HepG2 (cell line): ENCODE measurements around the gene TJP2. TPM values are rescaled to one million over a fixed set of nuclear protein-coding genes. Genes with fewer than 3 reads are reported as not detected.

Source experiments
- BCL6 ChIP-seq: IDR thresholded peaks from 2 replicates; pipeline ENCODE4 v1.6.1; 2016; ENCODE audit warnings: missing genetic modification reagents, missing compliant biosample characterization
- CHD4 ChIP-seq: fragments of 200-600 bp; sonication (generic); IDR thresholded peaks from 2 replicates; pipeline ENCODE4 v1.7.0; 2017; ENCODE audit warnings: mild to moderate bottlenecking, low read length, borderline replicate concordance
- HNF4A ChIP-seq: sonication (generic); formaldehyde crosslinking; IDR thresholded peaks from 2 replicates; pipeline ENCODE4 v1.4.0; 2020; ENCODE audit warnings: missing genetic modification reagents
- HNF4G ChIP-seq, 2 experiments: sonication (generic) in 1 of 2; formaldehyde crosslinking in 1 of 2; IDR thresholded peaks; 2 replicates each; pipeline versions ENCODE4 v1.4.0 to v1.6.1; 2011 to 2020; ENCODE audit warnings: borderline replicate concordance in 2 of 2, low read depth in 2 of 2, mild to moderate bottlenecking in 2 of 2, low read length in 1 of 2, missing genetic modification reagents in 1 of 2, moderate library complexity in 1 of 2
- MED13 ChIP-seq: sonication (generic); formaldehyde crosslinking; IDR thresholded peaks from 2 replicates; pipeline ENCODE4 v1.5.0; 2020; ENCODE audit warnings: missing genetic modification reagents
- RBM22 ChIP-seq: fragments of 200-400 bp; formaldehyde crosslinking; optimal IDR thresholded peaks from 2 replicates; pipeline ENCODE3; 2017; ENCODE audit warnings: mild to moderate bottlenecking, low read length, moderate library complexity
- STAG1 ChIP-seq: sonication (generic); formaldehyde crosslinking; IDR thresholded peaks from 2 replicates; pipeline ENCODE4 v1.4.0; 2020; ENCODE audit warnings: missing genetic modification reagents
- ZFYVE20 ChIP-seq: sonication (generic); formaldehyde crosslinking; IDR thresholded peaks from 2 replicates; pipeline ENCODE4 v1.8.0; 2023; ENCODE audit warnings: low read depth, mild to moderate bottlenecking, moderate library complexity, missing genetic modification reagents, borderline replicate concordance
- ZNF331 ChIP-seq: sonication (generic); formaldehyde crosslinking; IDR thresholded peaks from 2 replicates; pipeline ENCODE4 v1.4.0; 2020; ENCODE audit warnings: missing genetic modification reagents
- polyA plus RNA-seq, 8 experiments: library from polyadenylated mRNA; depleted of rRNA in 3 of 8; stranded (reverse) in 7 of 8; unstranded in 1 of 8; fragments of >200 nt; fragmentation: Illumina TruSeq in 4 of 8; extraction: Trizol in 4 of 8; gene quantifications; 2 replicates each; pipeline versions ENCODE4 v1.2.1 to v1.2.3, GENCODE V29; 2011 to 2016; ENCODE audit warnings: low read depth in 4 of 8, missing spikeins in 1 of 8, mixed read lengths in 1 of 8; ENCODE audit not compliant: insufficient read depth in 1 of 8
- total RNA-seq, 5 experiments: library from RNA; depleted of rRNA; stranded (reverse); fragments of >200 nt; fragmentation: Illumina TruSeq; extraction: Trizol; gene quantifications; 2 replicates each; pipeline ENCODE4 v1.2.3, GENCODE V29; 2016; ENCODE audit warnings: low read depth in 1 of 5
- TF ChIP-seq, protein P1 (sequence below): sonication (generic); formaldehyde crosslinking; IDR thresholded peaks from 2 replicates; pipeline ENCODE4 v1.4.0; 2020; ENCODE audit warnings: missing genetic modification reagents
- TF ChIP-seq, protein P2 (sequence below): sonication (generic); formaldehyde crosslinking; IDR thresholded peaks from 2 replicates; pipeline ENCODE4 v1.4.0; 2020; ENCODE audit warnings: missing genetic modification reagents, borderline replicate concordance
- TF ChIP-seq, protein P3 (sequence below), 2 experiments: sonication (generic) in 1 of 2; formaldehyde crosslinking in 1 of 2; IDR thresholded peaks; 2 replicates each; pipeline versions ENCODE4 v1.5.1 to v1.6.1; 2011 to 2020; ENCODE audit warnings: borderline replicate concordance in 1 of 2, low read depth in 1 of 2, low read length in 1 of 2, mild to moderate bottlenecking in 1 of 2, missing genetic modification reagents in 1 of 2, moderate library complexity in 1 of 2
- TF ChIP-seq, protein P4 (sequence below): IDR thresholded peaks from 2 replicates; pipeline ENCODE4 v1.6.1; 2016; ENCODE audit warnings: low read depth, missing genetic modification reagents, missing compliant biosample characterization
- TF ChIP-seq, protein P5 (sequence below): IDR thresholded peaks from 2 replicates; pipeline ENCODE4 v1.6.1; 2012; ENCODE audit warnings: inconsistent platforms

The TJP2 gene
- total and polyA plus RNA-seq, 2 of the 13 experiments (the other 11 are each of a cell fraction or from before 2014, with no cell fraction given): 109 to 110 TPM

DNA sequence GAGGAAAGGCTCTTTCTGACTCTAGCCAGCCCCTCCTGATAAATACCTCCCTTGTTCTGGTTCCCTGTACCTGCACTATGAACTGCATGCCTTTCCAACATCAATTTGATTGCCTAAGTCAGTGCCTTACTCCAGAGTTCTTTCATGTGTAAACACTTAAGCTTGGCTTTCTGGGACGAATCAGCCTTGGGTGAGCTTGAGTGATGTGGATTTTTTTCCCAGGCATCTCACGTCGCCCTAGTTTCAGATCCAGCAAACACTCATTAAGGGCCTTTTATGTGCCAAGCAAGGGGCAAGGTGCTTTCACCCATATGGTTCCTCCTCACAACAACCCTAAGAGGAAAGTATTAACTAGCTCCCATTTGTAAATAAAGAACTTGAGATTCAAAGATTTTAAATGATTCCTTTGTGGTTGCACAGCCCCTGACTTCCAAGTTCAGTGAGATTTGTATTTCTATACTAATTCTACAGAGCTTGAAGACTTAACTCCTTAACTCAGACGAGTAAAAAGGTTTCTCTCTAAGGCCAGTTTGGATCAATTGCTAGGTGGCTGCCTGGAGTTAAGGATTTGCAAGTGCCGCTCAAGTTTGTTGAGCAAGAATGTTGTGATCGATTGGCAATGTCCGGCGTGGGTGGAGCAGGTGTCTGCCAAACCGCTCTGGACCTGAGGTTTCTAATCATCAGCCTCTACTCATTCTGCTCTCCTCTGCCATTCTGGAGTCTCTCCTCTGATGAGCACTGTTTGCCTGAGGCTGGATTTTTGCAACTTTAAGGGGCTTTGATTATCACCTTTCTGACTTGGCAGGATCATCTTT lies 20.2 kb upstream of the TJP2 start (continued):
- TF ChIP-seq HNF4G (IDR thresholded peaks at IDR 0.05; ENCODE audit: borderline replicate concordance, low read depth, low read length): peak; percentile 77
- no peak for TF ChIP-seq HNF4G (CRISPR knock-in tag; IDR thresholded peaks at IDR 0.05; ENCODE audit: borderline replicate concordance, low read depth)
- TF ChIP-seq STAG1 (CRISPR knock-in tag): no peak
- TF ChIP-seq, protein P1, sequence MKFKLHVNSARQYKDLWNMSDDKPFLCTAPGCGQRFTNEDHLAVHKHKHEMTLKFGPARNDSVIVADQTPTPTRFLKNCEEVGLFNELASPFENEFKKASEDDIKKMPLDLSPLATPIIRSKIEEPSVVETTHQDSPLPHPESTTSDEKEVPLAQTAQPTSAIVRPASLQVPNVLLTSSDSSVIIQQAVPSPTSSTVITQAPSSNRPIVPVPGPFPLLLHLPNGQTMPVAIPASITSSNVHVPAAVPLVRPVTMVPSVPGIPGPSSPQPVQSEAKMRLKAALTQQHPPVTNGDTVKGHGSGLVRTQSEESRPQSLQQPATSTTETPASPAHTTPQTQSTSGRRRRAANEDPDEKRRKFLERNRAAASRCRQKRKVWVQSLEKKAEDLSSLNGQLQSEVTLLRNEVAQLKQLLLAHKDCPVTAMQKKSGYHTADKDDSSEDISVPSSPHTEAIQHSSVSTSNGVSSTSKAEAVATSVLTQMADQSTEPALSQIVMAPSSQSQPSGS (CRISPR knock-in tag): 0 out of 2 replicates have a peak, but pooled peaks have one; percentile 18
- TF ChIP-seq, protein P2, sequence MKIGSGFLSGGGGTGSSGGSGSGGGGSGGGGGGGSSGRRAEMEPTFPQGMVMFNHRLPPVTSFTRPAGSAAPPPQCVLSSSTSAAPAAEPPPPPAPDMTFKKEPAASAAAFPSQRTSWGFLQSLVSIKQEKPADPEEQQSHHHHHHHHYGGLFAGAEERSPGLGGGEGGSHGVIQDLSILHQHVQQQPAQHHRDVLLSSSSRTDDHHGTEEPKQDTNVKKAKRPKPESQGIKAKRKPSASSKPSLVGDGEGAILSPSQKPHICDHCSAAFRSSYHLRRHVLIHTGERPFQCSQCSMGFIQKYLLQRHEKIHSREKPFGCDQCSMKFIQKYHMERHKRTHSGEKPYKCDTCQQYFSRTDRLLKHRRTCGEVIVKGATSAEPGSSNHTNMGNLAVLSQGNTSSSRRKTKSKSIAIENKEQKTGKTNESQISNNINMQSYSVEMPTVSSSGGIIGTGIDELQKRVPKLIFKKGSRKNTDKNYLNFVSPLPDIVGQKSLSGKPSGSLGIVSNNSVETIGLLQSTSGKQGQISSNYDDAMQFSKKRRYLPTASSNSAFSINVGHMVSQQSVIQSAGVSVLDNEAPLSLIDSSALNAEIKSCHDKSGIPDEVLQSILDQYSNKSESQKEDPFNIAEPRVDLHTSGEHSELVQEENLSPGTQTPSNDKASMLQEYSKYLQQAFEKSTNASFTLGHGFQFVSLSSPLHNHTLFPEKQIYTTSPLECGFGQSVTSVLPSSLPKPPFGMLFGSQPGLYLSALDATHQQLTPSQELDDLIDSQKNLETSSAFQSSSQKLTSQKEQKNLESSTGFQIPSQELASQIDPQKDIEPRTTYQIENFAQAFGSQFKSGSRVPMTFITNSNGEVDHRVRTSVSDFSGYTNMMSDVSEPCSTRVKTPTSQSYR (CRISPR knock-in tag): peak; percentile 15; the same call in 1 of the 2 replicates
- peak; percentile 65; the same call in 1 of the 2 replicates for TF ChIP-seq BCL6
- TF ChIP-seq, protein P3, sequence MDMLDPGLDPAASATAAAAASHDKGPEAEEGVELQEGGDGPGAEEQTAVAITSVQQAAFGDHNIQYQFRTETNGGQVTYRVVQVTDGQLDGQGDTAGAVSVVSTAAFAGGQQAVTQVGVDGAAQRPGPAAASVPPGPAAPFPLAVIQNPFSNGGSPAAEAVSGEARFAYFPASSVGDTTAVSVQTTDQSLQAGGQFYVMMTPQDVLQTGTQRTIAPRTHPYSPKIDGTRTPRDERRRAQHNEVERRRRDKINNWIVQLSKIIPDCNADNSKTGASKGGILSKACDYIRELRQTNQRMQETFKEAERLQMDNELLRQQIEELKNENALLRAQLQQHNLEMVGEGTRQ (IDR thresholded peaks at IDR 0.05; ENCODE audit: low read depth, low read length): no peak
- TF ChIP-seq, protein P3 (CRISPR knock-in tag; IDR thresholded peaks at IDR 0.05; ENCODE audit: borderline replicate concordance): no peak
- TF ChIP-seq HNF4A: peak; percentile 93
- no peak for TF ChIP-seq ZFYVE20 (CRISPR knock-in tag)
- TF ChIP-seq RBM22: no peak
- TF ChIP-seq MED13 (CRISPR knock-in tag): 0 out of 2 replicates have a peak, but pooled peaks have one; percentile 13
- TF ChIP-seq CHD4: peak; percentile 76; the same call in 1 of the 2 replicates
- TF ChIP-seq, protein P4, sequence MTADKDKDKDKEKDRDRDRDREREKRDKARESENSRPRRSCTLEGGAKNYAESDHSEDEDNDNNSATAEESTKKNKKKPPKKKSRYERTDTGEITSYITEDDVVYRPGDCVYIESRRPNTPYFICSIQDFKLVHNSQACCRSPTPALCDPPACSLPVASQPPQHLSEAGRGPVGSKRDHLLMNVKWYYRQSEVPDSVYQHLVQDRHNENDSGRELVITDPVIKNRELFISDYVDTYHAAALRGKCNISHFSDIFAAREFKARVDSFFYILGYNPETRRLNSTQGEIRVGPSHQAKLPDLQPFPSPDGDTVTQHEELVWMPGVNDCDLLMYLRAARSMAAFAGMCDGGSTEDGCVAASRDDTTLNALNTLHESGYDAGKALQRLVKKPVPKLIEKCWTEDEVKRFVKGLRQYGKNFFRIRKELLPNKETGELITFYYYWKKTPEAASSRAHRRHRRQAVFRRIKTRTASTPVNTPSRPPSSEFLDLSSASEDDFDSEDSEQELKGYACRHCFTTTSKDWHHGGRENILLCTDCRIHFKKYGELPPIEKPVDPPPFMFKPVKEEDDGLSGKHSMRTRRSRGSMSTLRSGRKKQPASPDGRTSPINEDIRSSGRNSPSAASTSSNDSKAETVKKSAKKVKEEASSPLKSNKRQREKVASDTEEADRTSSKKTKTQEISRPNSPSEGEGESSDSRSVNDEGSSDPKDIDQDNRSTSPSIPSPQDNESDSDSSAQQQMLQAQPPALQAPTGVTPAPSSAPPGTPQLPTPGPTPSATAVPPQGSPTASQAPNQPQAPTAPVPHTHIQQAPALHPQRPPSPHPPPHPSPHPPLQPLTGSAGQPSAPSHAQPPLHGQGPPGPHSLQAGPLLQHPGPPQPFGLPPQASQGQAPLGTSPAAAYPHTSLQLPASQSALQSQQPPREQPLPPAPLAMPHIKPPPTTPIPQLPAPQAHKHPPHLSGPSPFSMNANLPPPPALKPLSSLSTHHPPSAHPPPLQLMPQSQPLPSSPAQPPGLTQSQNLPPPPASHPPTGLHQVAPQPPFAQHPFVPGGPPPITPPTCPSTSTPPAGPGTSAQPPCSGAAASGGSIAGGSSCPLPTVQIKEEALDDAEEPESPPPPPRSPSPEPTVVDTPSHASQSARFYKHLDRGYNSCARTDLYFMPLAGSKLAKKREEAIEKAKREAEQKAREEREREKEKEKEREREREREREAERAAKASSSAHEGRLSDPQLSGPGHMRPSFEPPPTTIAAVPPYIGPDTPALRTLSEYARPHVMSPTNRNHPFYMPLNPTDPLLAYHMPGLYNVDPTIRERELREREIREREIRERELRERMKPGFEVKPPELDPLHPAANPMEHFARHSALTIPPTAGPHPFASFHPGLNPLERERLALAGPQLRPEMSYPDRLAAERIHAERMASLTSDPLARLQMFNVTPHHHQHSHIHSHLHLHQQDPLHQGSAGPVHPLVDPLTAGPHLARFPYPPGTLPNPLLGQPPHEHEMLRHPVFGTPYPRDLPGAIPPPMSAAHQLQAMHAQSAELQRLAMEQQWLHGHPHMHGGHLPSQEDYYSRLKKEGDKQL: no peak
- TF ChIP-seq, protein P5, sequence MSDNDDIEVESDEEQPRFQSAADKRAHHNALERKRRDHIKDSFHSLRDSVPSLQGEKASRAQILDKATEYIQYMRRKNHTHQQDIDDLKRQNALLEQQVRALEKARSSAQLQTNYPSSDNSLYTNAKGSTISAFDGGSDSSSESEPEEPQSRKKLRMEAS: peak; percentile 33
- peak; percentile 50; the same call in 1 of the 2 replicates for TF ChIP-seq ZNF331 (CRISPR knock-in tag)
